ENCODE data around the gene ARHGEF11. TPM values are rescaled to one million over a fixed set of nuclear protein-coding genes. Genes with fewer than 3 reads are reported as not detected.

The ARHGEF11 gene
- total and polyA plus RNA-seq, 2 experiments from 2014 or later: 25.0 to 26.9 TPM

GRCh38 chr1:157033357-157033876 is 12.1 kb downstream of the ARHGEF11 start:
- no peak overlapping the region for H3K4me3 ChIP-seq
- no peaks in the 10 kb centered on the region for H3K27me3 ChIP-seq
- H3K4me1 ChIP-seq (ENCODE audit: insufficient read depth): no peaks in the 10 kb centered on the region
- H3K4me2 ChIP-seq: no peak overlapping the region
- peaks cover 48% of the 10 kb centered on the region for H4K20me1 ChIP-seq (ENCODE audit: insufficient read depth, poor library complexity, severe bottlenecking)
- no peak overlapping the region for H2AFZ ChIP-seq
- no peak for TF ChIP-seq CTCF (IDR thresholded peaks at IDR 0.05; ENCODE audit: poor library complexity)
- no peak for TF ChIP-seq EZH2phosphoT487 (IDR thresholded peaks at IDR 0.05; ENCODE audit: low read depth, severe bottlenecking, unreplicated experiment)
- no peak for TF ChIP-seq EZH2 (IDR thresholded peaks at IDR 0.05; ENCODE audit: borderline replicate concordance)
- H3K27ac ChIP-seq: no peak overlapping the region
- H3K9me3 ChIP-seq (ENCODE audit: low read depth): no peaks in the 10 kb centered on the region
- H3K36me3 ChIP-seq (replicated peaks; ENCODE audit: insufficient read depth, low read depth): no peaks in the 10 kb centered on the region
- DNase-seq (ENCODE audit: low spot score): no peak
- WGBS (ENCODE audit: low lambda C conversion rate, missing lambda C conversion rate): 95% methylated on average over 3 of the region's 3 CpGs
- no peaks in the 10 kb centered on the region for H3K9me2 ChIP-seq (replicated peaks; ENCODE audit: insufficient read depth)
- peaks cover 94% of the 10 kb centered on the region for H3K79me2 ChIP-seq

- 88% methylated on average over 3 of the region's 3 CpGs for WGBS (ENCODE audit: low lambda C conversion rate, missing lambda C conversion rate)
- H2AFZ ChIP-seq: no peak overlapping the region
- H3K9me3 ChIP-seq (ENCODE audit: low read depth): no peaks in the 10 kb centered on the region
- TF ChIP-seq CTCF (IDR thresholded peaks at IDR 0.05; ENCODE audit: poor library complexity): no peak
- no peak for TF ChIP-seq EZH2phosphoT487 (IDR thresholded peaks at IDR 0.05; ENCODE audit: low read depth, severe bottlenecking, unreplicated experiment)
- TF ChIP-seq EZH2 (IDR thresholded peaks at IDR 0.05; ENCODE audit: borderline replicate concordance): no peak
- peaks cover 47% of the 10 kb centered on the region for H4K20me1 ChIP-seq (ENCODE audit: insufficient read depth, poor library complexity, severe bottlenecking)
- no peak overlapping the region for H3K4me3 ChIP-seq
- no peak for DNase-seq (ENCODE audit: low spot score)
- no peak overlapping the region for H3K27ac ChIP-seq
- no peaks in the 10 kb centered on the region for H3K36me3 ChIP-seq (replicated peaks; ENCODE audit: insufficient read depth, low read depth)
- H3K79me2 ChIP-seq: peaks cover 94% of the 10 kb centered on the region
- no peaks in the 10 kb centered on the region for H3K27me3 ChIP-seq
- H3K9me2 ChIP-seq (replicated peaks; ENCODE audit: insufficient read depth): no peaks in the 10 kb centered on the region
- H3K4me1 ChIP-seq (ENCODE audit: insufficient read depth): no peaks in the 10 kb centered on the region
- no peak overlapping the region for H3K4me2 ChIP-seq
Observed at GRCh38 chr1:157032303-157032702, 13.2 kb downstream of the ARHGEF11 start.

GRCh38 chr1:157030728-157031127 is 14.8 kb downstream of the ARHGEF11 start:
- H3K4me2 ChIP-seq: no peak overlapping the region
- no peak for DNase-seq (ENCODE audit: low spot score)
- H4K20me1 ChIP-seq (ENCODE audit: insufficient read depth, poor library complexity, severe bottlenecking): peaks cover 55% of the 10 kb centered on the region
- H3K79me2 ChIP-seq: peaks cover 97% of the 10 kb centered on the region
- WGBS (ENCODE audit: low lambda C conversion rate, missing lambda C conversion rate): 96% methylated on average over 2 of the region's 2 CpGs
- H3K4me3 ChIP-seq: no peak overlapping the region
- no peak overlapping the region for H2AFZ ChIP-seq
- H3K27me3 ChIP-seq: no peaks in the 10 kb centered on the region
- TF ChIP-seq EZH2 (IDR thresholded peaks at IDR 0.05; ENCODE audit: borderline replicate concordance): no peak
- TF ChIP-seq CTCF (IDR thresholded peaks at IDR 0.05; ENCODE audit: poor library complexity): no peak
- TF ChIP-seq EZH2phosphoT487 (IDR thresholded peaks at IDR 0.05; ENCODE audit: low read depth, severe bottlenecking, unreplicated experiment): no peak
- no peaks in the 10 kb centered on the region for H3K9me2 ChIP-seq (replicated peaks; ENCODE audit: insufficient read depth)
- no peaks in the 10 kb centered on the region for H3K9me3 ChIP-seq (ENCODE audit: low read depth)
- no peaks in the 10 kb centered on the region for H3K4me1 ChIP-seq (ENCODE audit: insufficient read depth)
- no peaks in the 10 kb centered on the region for H3K36me3 ChIP-seq (replicated peaks; ENCODE audit: insufficient read depth, low read depth)
- H3K27ac ChIP-seq: no peak overlapping the region

Data from hepatocyte (in vitro differentiated cells).